Smooth muscle cell (in vitro differentiated cells): ENCODE results near the gene NFIC. TPM values are rescaled to one million over a fixed set of nuclear protein-coding genes. Genes with fewer than 3 reads are reported as not detected.

Experiments
- DNase-seq: peaks from one replicate; lab custom pipeline; 2025; ENCODE audit not compliant: unreplicated experiment; lab: John Stamatoyannopoulos, UW
- H2AFZ ChIP-seq: fragments of 200-600 bp; sonication (generic); 2 replicates; pipeline ENCODE4 v1.6.0; 2016; ENCODE audit warnings: antibody characterized with exemption, low read depth, mild to moderate bottlenecking
- H3F3A ChIP-seq: fragments of 200-600 bp; sonication (generic); 2 replicates; pipeline ENCODE4 v1.6.0; 2017; ENCODE audit warnings: antibody characterized with exemption, low read depth
- H3K27ac ChIP-seq: fragments of 200-600 bp; sonication (generic); 2 replicates; pipeline ENCODE4 v1.5.1; 2016; ENCODE audit warnings: low read depth, mild to moderate bottlenecking
- H3K27me3 ChIP-seq: fragments of 200-600 bp; sonication (generic); 2 replicates; pipeline ENCODE4 v1.6.1; 2016; ENCODE audit warnings: low read depth, mild to moderate bottlenecking
- H3K36me3 ChIP-seq: fragments of 200-600 bp; sonication (generic); 2 replicates; pipeline ENCODE4 v1.5.1; 2016; ENCODE audit warnings: low read depth
- H3K4me1 ChIP-seq: fragments of 200-600 bp; sonication (generic); 2 replicates; pipeline ENCODE4 v1.5.1; 2016; ENCODE audit warnings: low read depth
- H3K4me2 ChIP-seq: fragments of 200-600 bp; sonication (generic); 2 replicates; pipeline ENCODE4 v1.6.0; 2016; ENCODE audit warnings: mild to moderate bottlenecking
- H3K4me3 ChIP-seq: fragments of 200-600 bp; sonication (generic); 2 replicates; pipeline ENCODE4 v1.5.1; 2016; ENCODE audit warnings: mild to moderate bottlenecking
- H3K79me2 ChIP-seq: fragments of 200-600 bp; sonication (generic); 2 replicates; pipeline ENCODE4 v1.6.0; 2016; ENCODE audit warnings: low read depth, mild to moderate bottlenecking
- H3K9ac ChIP-seq: fragments of 200-600 bp; sonication (generic); 2 replicates; pipeline ENCODE4 v1.6.0; 2016; ENCODE audit warnings: low read depth
- H3K9me3 ChIP-seq: fragments of 200-600 bp; sonication (generic); replicated peaks from 2 replicates; pipeline ENCODE4 v1.5.1; 2016; ENCODE audit warnings: low read depth
- H4K20me1 ChIP-seq: fragments of 200-600 bp; sonication (generic); 2 replicates; pipeline ENCODE4 v1.6.0; 2016; ENCODE audit warnings: low read depth
- WGBS: methylation state at CpG from one replicate; pipeline ENCODE4 v1.1.7; 2016; ENCODE audit warnings: low lambda C conversion rate; 5-methylcytosine and 5-hydroxymethylcytosine counted together
- polyA plus RNA-seq: library from polyadenylated mRNA; unstranded; fragments of >200 nt; fragmentation: Nextera tagmentation; extraction: Ambion mirVana; gene quantifications from 2 replicates; pipeline ENCODE4 v1.2.1, GENCODE V29; 2016
- total RNA-seq: library from RNA; depleted of rRNA; stranded (reverse); fragments of >200 nt; gene quantifications from 2 replicates; pipeline ENCODE4 v1.2.3, GENCODE V29; 2014
- TF ChIP-seq, protein P1 (sequence below): fragments of 200-600 bp; sonication (generic); IDR thresholded peaks from 2 replicates; pipeline ENCODE4 v1.5.1; 2017; ENCODE audit warnings: borderline replicate concordance, mild to moderate bottlenecking, antibody characterized with exemption; ENCODE audit not compliant: insufficient read depth, poor library complexity, severe bottlenecking

Gene NFIC
- total and polyA plus RNA-seq, 2 experiments from 2014 or later: 7.9 to 33.2 TPM

DNA sequence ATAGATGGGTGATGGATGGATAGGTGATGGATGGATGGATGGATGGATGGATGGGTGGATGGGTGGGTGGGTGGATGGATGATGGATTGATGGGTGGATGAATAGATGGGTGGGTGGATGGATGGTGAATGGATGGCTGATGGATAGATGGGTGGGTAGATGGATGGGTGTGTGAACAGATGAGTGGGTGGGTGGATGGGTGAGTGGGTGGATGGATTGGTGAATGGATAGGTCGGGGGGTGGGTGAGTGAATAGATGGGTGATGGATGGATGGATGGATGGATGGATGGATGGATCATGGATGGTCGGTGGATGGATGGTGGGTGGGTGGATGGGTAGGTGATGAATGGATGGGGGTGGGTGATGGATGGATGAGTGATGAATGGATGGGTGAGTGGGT is 110.4 kb downstream of the NFIC start:
- Histone ChIP-seq H3F3A (no peaks in the 10 kb centered on the region), H4K20me1 (no peaks in the 10 kb centered on the region), H3K79me2 (no peaks in the 10 kb centered on the region), H3K4me1 (no peaks in the 10 kb centered on the region), H3K4me3 (no peak overlapping the region), H3K9ac (no peak overlapping the region), H3K36me3 (no peaks in the 10 kb centered on the region), H3K27ac (no peak overlapping the region), H2AFZ (no peak overlapping the region), H3K9me3 (no peaks in the 10 kb centered on the region), H3K27me3 (no peaks in the 10 kb centered on the region), H3K4me2 (no peak overlapping the region)
- DNase-seq: no peak
- TF ChIP-seq, protein P1, sequence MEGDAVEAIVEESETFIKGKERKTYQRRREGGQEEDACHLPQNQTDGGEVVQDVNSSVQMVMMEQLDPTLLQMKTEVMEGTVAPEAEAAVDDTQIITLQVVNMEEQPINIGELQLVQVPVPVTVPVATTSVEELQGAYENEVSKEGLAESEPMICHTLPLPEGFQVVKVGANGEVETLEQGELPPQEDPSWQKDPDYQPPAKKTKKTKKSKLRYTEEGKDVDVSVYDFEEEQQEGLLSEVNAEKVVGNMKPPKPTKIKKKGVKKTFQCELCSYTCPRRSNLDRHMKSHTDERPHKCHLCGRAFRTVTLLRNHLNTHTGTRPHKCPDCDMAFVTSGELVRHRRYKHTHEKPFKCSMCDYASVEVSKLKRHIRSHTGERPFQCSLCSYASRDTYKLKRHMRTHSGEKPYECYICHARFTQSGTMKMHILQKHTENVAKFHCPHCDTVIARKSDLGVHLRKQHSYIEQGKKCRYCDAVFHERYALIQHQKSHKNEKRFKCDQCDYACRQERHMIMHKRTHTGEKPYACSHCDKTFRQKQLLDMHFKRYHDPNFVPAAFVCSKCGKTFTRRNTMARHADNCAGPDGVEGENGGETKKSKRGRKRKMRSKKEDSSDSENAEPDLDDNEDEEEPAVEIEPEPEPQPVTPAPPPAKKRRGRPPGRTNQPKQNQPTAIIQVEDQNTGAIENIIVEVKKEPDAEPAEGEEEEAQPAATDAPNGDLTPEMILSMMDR: no peak
- WGBS: no CpG with 5 or more reads among the region's 2 CpGs

GRCh38 chr19:3477506-3477905 is 111.1 kb downstream of the NFIC start:
- Histone ChIP-seq H3K27ac (no peak overlapping the region), H3K79me2 (no peaks in the 10 kb centered on the region), H3K9ac (no peak overlapping the region), H3K4me3 (no peak overlapping the region), H3K27me3 (no peaks in the 10 kb centered on the region), H4K20me1 (no peaks in the 10 kb centered on the region), H3F3A (no peaks in the 10 kb centered on the region), H3K36me3 (no peaks in the 10 kb centered on the region), H3K4me2 (no peak overlapping the region), H3K9me3 (no peaks in the 10 kb centered on the region), H2AFZ (no peak overlapping the region), H3K4me1 (no peaks in the 10 kb centered on the region)
- TF ChIP-seq, protein P1: no peak
- DNase-seq: no peak

GRCh38 chr19:3477951-3478350 is 111.6 kb downstream of the NFIC start:
- WGBS: 86% methylated on average over 2 of the region's 2 CpGs
- DNase-seq: no peak
- no peak overlapping the region for H3K4me3 ChIP-seq

More at GRCh38 chr19:3477951-3478350, 111.6 kb downstream of the NFIC start:
- Histone ChIP-seq H3K9me3 (no peaks in the 10 kb centered on the region), H3K36me3 (no peaks in the 10 kb centered on the region), H3K9ac (no peak overlapping the region), H4K20me1 (no peaks in the 10 kb centered on the region), H3K4me2 (no peak overlapping the region), H3K79me2 (no peaks in the 10 kb centered on the region), H3F3A (no peaks in the 10 kb centered on the region), H3K4me1 (no peaks in the 10 kb centered on the region), H3K27ac (no peak overlapping the region), H3K27me3 (no peaks in the 10 kb centered on the region), H2AFZ (no peak overlapping the region)
- TF ChIP-seq, protein P1: no peak
